KOPT-K1 (cell line): ENCODE results near the gene SEZ6L.

Experiments
- H3K27ac ChIP-seq: fragments of 200-600 bp; sonication (generic); 2 replicates; pipeline ENCODE4 v1.5.1; 2016; ENCODE audit warnings: antibody characterized with exemption, mild to moderate bottlenecking, low read depth, low read length; ENCODE audit not compliant: poor library complexity, severe bottlenecking
- H3K36me3 ChIP-seq: fragments of 200-600 bp; sonication (generic); 2 replicates; pipeline ENCODE4 v1.5.1; 2017; ENCODE audit warnings: antibody characterized with exemption, mild to moderate bottlenecking, low read length, moderate library complexity; ENCODE audit not compliant: insufficient read depth
- H3K9me3 ChIP-seq: fragments of 200-600 bp; sonication (generic); 2 replicates; pipeline ENCODE4 v1.5.1; 2017; ENCODE audit warnings: antibody characterized with exemption, low read length, mild to moderate bottlenecking; ENCODE audit not compliant: insufficient read depth, poor library complexity, severe bottlenecking

SEZ6L gene

GRCh38 chr22:26164174-26164573 lies 5.1 kb upstream of the SEZ6L start:
- no peaks in the 10 kb centered on the region for H3K9me3 ChIP-seq
- no peaks in the 10 kb centered on the region for H3K36me3 ChIP-seq
- H3K27ac ChIP-seq: no peak overlapping the region

- Histone ChIP-seq H3K27ac (no peak overlapping the region), H3K36me3 (no peaks in the 10 kb centered on the region), H3K9me3 (no peaks in the 10 kb centered on the region)
Observed at GRCh38 chr22:26168330-26168851, 871 bp upstream of the SEZ6L start.

GRCh38 chr22:26168939-26169314 lies 335 bp upstream of the SEZ6L start:
- Histone ChIP-seq H3K36me3 (no peaks in the 10 kb centered on the region), H3K27ac (no peak overlapping the region), H3K9me3 (no peaks in the 10 kb centered on the region)

- Histone ChIP-seq H3K36me3 (no peaks in the 10 kb centered on the region), H3K9me3 (no peaks in the 10 kb centered on the region), H3K27ac (no peak overlapping the region)
Observed at GRCh38 chr22:26170112-26170492, 840 bp downstream of the SEZ6L start.

GRCh38 chr22:26170795-26171580 lies 1.7 kb downstream of the SEZ6L start:
- Histone ChIP-seq H3K9me3 (no peaks in the 10 kb centered on the region), H3K36me3 (no peaks in the 10 kb centered on the region), H3K27ac (no peak overlapping the region)

- no peak overlapping the region for H3K27ac ChIP-seq
- no peaks in the 10 kb centered on the region for H3K9me3 ChIP-seq
- no peaks in the 10 kb centered on the region for H3K36me3 ChIP-seq
Observed at GRCh38 chr22:26172389-26172990, 3.2 kb downstream of the SEZ6L start.

- Histone ChIP-seq H3K9me3 (no peaks in the 10 kb centered on the region), H3K36me3 (no peaks in the 10 kb centered on the region), H3K27ac (no peak overlapping the region)
Observed at GRCh38 chr22:26174280-26174679, 5.0 kb downstream of the SEZ6L start.

GRCh38 chr22:26182723-26183122 lies 13.5 kb downstream of the SEZ6L start:
- no peak overlapping the region for H3K27ac ChIP-seq
- peaks cover 4% of the 10 kb centered on the region for H3K9me3 ChIP-seq
- no peaks in the 10 kb centered on the region for H3K36me3 ChIP-seq

GRCh38 chr22:26185190-26185589 lies 15.9 kb downstream of the SEZ6L start:
- no peaks in the 10 kb centered on the region for H3K36me3 ChIP-seq
- no peak overlapping the region for H3K27ac ChIP-seq
- H3K9me3 ChIP-seq: peaks cover 4% of the 10 kb centered on the region

GRCh38 chr22:26188341-26188740 lies 19.1 kb downstream of the SEZ6L start:
- H3K27ac ChIP-seq: no peak overlapping the region
- no peaks in the 10 kb centered on the region for H3K36me3 ChIP-seq
- peaks cover 4% of the 10 kb centered on the region for H3K9me3 ChIP-seq

- Histone ChIP-seq H3K36me3 (no peaks in the 10 kb centered on the region), H3K27ac (no peak overlapping the region), H3K9me3 (no peaks in the 10 kb centered on the region)
Observed at GRCh38 chr22:26194313-26194712, 25.1 kb downstream of the SEZ6L start.

GRCh38 chr22:26194877-26195276 lies 25.6 kb downstream of the SEZ6L start:
- H3K36me3 ChIP-seq: no peaks in the 10 kb centered on the region
- no peak overlapping the region for H3K27ac ChIP-seq
- H3K9me3 ChIP-seq: no peaks in the 10 kb centered on the region

GRCh38 chr22:26196657-26197056 lies 27.4 kb downstream of the SEZ6L start:
- Histone ChIP-seq H3K27ac (no peak overlapping the region), H3K36me3 (no peaks in the 10 kb centered on the region), H3K9me3 (no peaks in the 10 kb centered on the region)

- Histone ChIP-seq H3K27ac (no peak overlapping the region), H3K36me3 (no peaks in the 10 kb centered on the region), H3K9me3 (no peaks in the 10 kb centered on the region)
Observed at GRCh38 chr22:26197425-26197824, 28.2 kb downstream of the SEZ6L start.

- H3K27ac ChIP-seq: no peak overlapping the region
- no peaks in the 10 kb centered on the region for H3K36me3 ChIP-seq
- no peaks in the 10 kb centered on the region for H3K9me3 ChIP-seq
Observed at GRCh38 chr22:26199665-26200064, 30.4 kb downstream of the SEZ6L start.
